A673 (cell line): ENCODE measurements around the gene CASP9. TPM values are rescaled to one million over a fixed set of nuclear protein-coding genes. Genes with fewer than 3 reads are reported as not detected.

ENCODE experiments used
- BruUV-seq: library from RNA; stranded (reverse); fragments of 400-500 nt; replicated peaks from 2 replicates; lab custom pipeline; 2021; lab: Mats Ljungman, UMichigan
- CTCF ChIA-PET: fragments of 300-600 bp; sonication (Branson Sonifier 250); formaldehyde crosslinking; loops from one replicate; lab custom pipeline; 2022; ENCODE audit warnings: antibody characterized with exemption; lab: Charles Lee
- POLR2A ChIA-PET: fragments of 300-600 bp; sonication (Branson Sonifier 250); formaldehyde crosslinking; loops from one replicate; lab custom pipeline; 2022; ENCODE audit warnings: antibody characterized with exemption; ENCODE audit not compliant: low non-redundant PET; lab: Charles Lee
- DNase-seq: peaks from one replicate; pipeline ENCODE4 v3.0.0-alpha.2; 2015; ENCODE audit warnings: low spot score
- H3K27ac ChIP-seq: fragments of 200-600 bp; sonication (generic); 2 replicates; pipeline ENCODE4 v1.5.1; 2016; ENCODE audit warnings: mixed run types, low read depth, mild to moderate bottlenecking, mixed read lengths, antibody characterized with exemption, low read length; ENCODE audit not compliant: poor library complexity, severe bottlenecking
- H3K27me3 ChIP-seq: fragments of 200-600 bp; sonication (generic); replicated peaks from 2 replicates; pipeline ENCODE4 v1.6.1; 2017; ENCODE audit warnings: mixed run types, low read depth, mild to moderate bottlenecking, mixed read lengths, antibody characterized with exemption, low read length; ENCODE audit not compliant: insufficient read depth, poor library complexity
- H3K36me3 ChIP-seq: fragments of 200-600 bp; sonication (generic); 2 replicates; pipeline ENCODE4 v1.6.1; 2016; ENCODE audit warnings: mixed run types, mild to moderate bottlenecking, mixed read lengths, antibody characterized with exemption, low read length; ENCODE audit not compliant: insufficient read depth, poor library complexity, severe bottlenecking
- H3K4me1 ChIP-seq: fragments of 200-600 bp; sonication (generic); 2 replicates; pipeline ENCODE4 v1.6.1; 2017; ENCODE audit warnings: mixed run types, mild to moderate bottlenecking, mixed read lengths, antibody characterized with exemption, low read length; ENCODE audit not compliant: insufficient read depth, poor library complexity, severe bottlenecking
- H3K4me3 ChIP-seq: fragments of 200-600 bp; sonication (generic); 2 replicates; pipeline ENCODE4 v1.5.1; 2016; ENCODE audit warnings: low read depth, mixed run types, mild to moderate bottlenecking, mixed read lengths, low read length; ENCODE audit not compliant: poor library complexity, severe bottlenecking
- H3K9me3 ChIP-seq: fragments of 200-600 bp; sonication (generic); 2 replicates; pipeline ENCODE4 v1.6.1; 2016; ENCODE audit warnings: mixed run types, low read depth, mild to moderate bottlenecking, mixed read lengths, antibody characterized with exemption, low read length; ENCODE audit not compliant: poor library complexity, severe bottlenecking
- EZH2 ChIP-seq: fragments of 200-600 bp; sonication (generic); IDR thresholded peaks from 2 replicates; pipeline ENCODE4 v1.6.1; 2017; ENCODE audit warnings: borderline replicate concordance, low read depth, mild to moderate bottlenecking, mixed read lengths, antibody characterized with exemption, low read length; ENCODE audit not compliant: poor library complexity, severe bottlenecking
- intact Hi-C: fragments of 100-400 bp; cut with micrococcal nuclease; formaldehyde crosslinking; loops from one replicate; pipeline ENCODE4 v1.10.0; 2022; ENCODE audit not compliant: unreplicated experiment
- total RNA-seq: library from RNA; stranded (reverse); gene quantifications from 2 replicates; pipeline ENCODE4 v1.2.3, GENCODE V29; 2021
- TF ChIP-seq, protein P1 (sequence below): fragments of 300-800, 200-600 bp; sonication (generic); conservative IDR thresholded peaks from 2 replicates; pipeline ENCODE4 v1.5.1; 2017; ENCODE audit warnings: low read depth, mild to moderate bottlenecking, antibody characterized with exemption, low read length, moderate library complexity, mixed read lengths

Gene CASP9
- total RNA-seq, 1 experiment from 2014 or later, result 7.0 TPM

DNA sequence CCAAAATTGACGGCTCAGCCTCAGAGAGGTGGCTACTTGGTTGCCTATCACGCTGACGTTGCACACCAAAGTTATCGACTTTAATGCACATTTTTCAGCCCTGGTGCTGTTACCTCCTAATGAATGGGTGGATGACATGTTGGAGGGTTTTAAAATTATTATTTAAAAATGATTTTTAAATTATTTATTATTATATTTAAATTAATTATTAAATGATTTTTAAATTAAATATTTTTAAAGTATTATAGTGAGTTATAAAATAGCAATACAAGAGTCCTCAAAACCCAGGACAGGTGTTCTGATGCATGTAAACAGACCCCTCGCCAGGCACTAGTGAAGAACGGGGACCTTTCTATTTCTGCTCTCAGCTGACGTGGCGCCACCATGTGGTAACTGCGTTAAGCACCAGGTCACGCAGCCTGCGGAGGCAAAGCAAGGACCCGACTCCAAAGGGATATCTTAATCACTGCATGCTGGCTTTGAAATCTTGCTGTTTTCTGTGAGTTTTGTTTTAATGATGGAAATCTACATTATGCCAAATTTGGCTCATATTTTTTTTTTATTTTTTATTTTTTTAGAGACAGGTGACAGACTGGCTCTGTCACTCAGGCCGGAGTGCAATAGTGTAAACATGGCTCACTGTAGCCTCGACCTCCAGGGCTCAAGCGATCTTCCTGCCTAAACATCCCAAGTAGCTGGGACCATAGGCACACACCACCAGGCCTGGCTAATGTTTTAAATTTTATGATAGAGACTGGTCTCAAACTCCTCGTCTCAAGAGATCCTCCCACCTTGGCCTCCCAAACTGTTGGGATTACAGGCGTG lies 22.6 kb downstream of the CASP9 start:
- Histone ChIP-seq H3K27ac (no peak overlapping the region), H3K36me3 (no peaks in the 10 kb centered on the region), H3K27me3 (no peaks in the 10 kb centered on the region), H3K4me3 (no peak overlapping the region), H3K4me1 (no peaks in the 10 kb centered on the region), H3K9me3 (no peaks in the 10 kb centered on the region)
- no TSS peak for BruUV-seq
- ChIA-PET POLR2A (no interaction called here), CTCF (no interaction called here)
- intact Hi-C loops, result loop anchor here (5.0 kb wide), 1 partner anchor 179 kb away; no protein-coding TSS in a partner anchor
- peak; percentile 73 for DNase-seq
- TF ChIP-seq EZH2, result no peak
- TF ChIP-seq, protein P1, sequence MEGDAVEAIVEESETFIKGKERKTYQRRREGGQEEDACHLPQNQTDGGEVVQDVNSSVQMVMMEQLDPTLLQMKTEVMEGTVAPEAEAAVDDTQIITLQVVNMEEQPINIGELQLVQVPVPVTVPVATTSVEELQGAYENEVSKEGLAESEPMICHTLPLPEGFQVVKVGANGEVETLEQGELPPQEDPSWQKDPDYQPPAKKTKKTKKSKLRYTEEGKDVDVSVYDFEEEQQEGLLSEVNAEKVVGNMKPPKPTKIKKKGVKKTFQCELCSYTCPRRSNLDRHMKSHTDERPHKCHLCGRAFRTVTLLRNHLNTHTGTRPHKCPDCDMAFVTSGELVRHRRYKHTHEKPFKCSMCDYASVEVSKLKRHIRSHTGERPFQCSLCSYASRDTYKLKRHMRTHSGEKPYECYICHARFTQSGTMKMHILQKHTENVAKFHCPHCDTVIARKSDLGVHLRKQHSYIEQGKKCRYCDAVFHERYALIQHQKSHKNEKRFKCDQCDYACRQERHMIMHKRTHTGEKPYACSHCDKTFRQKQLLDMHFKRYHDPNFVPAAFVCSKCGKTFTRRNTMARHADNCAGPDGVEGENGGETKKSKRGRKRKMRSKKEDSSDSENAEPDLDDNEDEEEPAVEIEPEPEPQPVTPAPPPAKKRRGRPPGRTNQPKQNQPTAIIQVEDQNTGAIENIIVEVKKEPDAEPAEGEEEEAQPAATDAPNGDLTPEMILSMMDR, result peak; percentile 89

DNA sequence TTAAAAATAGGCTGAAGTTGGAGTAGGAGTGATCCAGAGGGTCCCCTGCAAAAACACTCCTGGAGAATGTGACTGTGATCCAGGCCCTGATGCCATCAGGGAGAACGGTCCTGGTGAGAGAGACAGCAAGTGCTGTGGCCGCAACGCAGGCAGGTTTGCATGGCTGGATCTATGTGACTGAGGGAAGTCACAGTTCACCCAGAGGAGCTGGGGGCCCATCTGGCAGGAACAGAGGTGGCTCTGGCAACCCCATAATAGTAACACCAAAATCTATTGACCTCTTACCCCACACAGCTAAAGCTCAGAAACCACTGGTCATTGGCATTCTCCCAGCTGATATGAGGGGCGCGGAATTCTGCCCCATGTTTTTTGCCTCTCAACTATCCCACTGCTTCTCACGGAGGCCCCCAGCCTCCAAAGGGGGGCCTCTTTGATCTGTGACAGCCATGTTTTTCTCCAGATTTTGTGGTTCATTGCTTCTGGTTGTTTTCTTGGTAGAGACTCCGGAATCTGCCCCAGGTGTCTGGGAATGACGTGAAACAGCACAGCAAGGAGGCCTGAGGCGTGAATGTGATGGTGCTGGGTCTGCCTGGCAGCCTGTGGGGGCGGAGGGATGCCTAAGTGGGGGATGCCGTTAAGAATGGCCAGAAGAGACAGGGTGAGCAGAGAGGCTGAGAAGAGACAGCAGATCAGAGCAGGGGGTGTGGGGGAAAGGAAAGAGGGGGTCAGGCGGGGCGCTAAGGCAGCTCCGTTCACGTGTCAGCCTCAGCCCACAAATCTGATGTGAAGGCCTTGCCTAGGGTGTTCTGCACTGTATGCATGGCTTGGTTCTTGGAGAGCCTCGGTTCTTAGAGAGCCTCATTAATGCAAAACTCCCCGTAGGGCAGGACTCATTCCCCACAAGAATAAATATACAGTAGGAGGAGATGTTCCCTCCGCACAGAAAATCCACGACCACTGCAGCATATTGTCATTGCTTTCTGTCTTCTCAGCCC lies 23.5 kb downstream of the CASP9 start:
- Histone ChIP-seq H3K36me3 (no peaks in the 10 kb centered on the region), H3K4me1 (no peaks in the 10 kb centered on the region), H3K4me3 (no peak overlapping the region), H3K27me3 (no peaks in the 10 kb centered on the region), H3K27ac (no peak overlapping the region), H3K9me3 (no peaks in the 10 kb centered on the region)
- no peak for TF ChIP-seq EZH2
- TF ChIP-seq, protein P1, result no peak
- no peak for DNase-seq
- no TSS peak for BruUV-seq
- ChIA-PET POLR2A (no interaction called here), CTCF (interaction anchor here (0.5 to 0.6 kb wide), 2 partner anchors 9 to 57 kb away, joined by 4 to 8 read pairs; no protein-coding TSS in a partner anchor)
- intact Hi-C loops, result loop anchor here (5.0 kb wide), 1 partner anchor 178 kb away; no protein-coding TSS in a partner anchor

DNA sequence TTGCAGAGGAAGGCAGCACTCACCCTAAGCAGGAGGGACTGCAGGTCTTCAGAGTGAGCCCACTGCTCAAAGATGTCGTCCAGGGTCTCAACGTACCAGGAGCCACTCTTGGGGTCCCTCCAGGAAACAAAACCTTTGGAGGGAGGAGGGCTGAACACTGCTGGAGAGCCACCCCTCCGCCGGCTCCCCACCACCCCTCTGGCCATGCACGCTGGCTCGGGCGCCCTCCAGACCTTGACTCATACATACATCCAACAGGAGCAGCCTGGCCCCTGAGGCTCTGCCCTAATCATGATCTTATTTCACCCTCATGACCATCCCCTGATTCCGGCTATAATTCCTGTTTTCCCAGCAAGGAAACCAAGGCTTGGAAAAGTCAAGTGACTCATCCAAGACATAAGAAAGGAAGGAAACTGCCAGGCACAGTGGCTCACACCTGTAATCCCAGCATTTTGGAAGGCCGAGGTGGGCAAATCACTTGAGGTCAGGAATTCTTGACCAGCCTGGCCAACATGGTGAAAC lies 30.1 kb downstream of the CASP9 start:
- no peaks in the 10 kb centered on the region for H3K4me1 ChIP-seq
- CTCF ChIA-PET, result no interaction called here
- intact Hi-C loops, result no loop called here
- H3K36me3 ChIP-seq, result no peaks in the 10 kb centered on the region
- H3K4me3 ChIP-seq, result no peak overlapping the region
- no peak for TF ChIP-seq EZH2
- TF ChIP-seq, protein P1, result no peak
- DNase-seq, result no peak
- POLR2A ChIA-PET, result no interaction called here
- BruUV-seq, result no TSS peak
- no peak overlapping the region for H3K27ac ChIP-seq
- H3K27me3 ChIP-seq, result no peaks in the 10 kb centered on the region
- no peaks in the 10 kb centered on the region for H3K9me3 ChIP-seq
